NCI-H1105 (cell line): ENCODE results near the gene EBI3.
A peak's percentile ranks its signal among the peaks of the same experiment; 100 is the strongest.
"Not testable (repeated sequence)": the region's sequence is repeated elsewhere in the genome, so short reads cannot be mapped to it uniquely, and the experiment has no call there.

Experiments used
- DNase-seq: peaks from one replicate; lab custom pipeline; 2025; lab: John Stamatoyannopoulos, UW

EBI3 gene

GRCh38 chr19:4278419-4279266 lies 49.3 kb downstream of the EBI3 start, which contains the start of gene SHD:
Gene SHD, plus strand, starts transcription at chr19:4279266. Its CDS starts 798 bp downstream, at chr19:4280064.
- DNase-seq: peak; percentile 65

- no peak for DNase-seq
Observed at GRCh38 chr19:4279267-4279529, 49.9 kb downstream of the EBI3 start.

GRCh38 chr19:4279530-4280422 lies 50.5 kb downstream of the EBI3 start:
- DNase-seq: no peak

- no peak for DNase-seq
Observed at GRCh38 chr19:4284176-4284958, 55.0 kb downstream of the EBI3 start.

GRCh38 chr19:4284974-4285373 lies 55.7 kb downstream of the EBI3 start:
- no peak for DNase-seq

- not testable (repeated sequence) for DNase-seq
Observed at GRCh38 chr19:4286141-4286540, 56.8 kb downstream of the EBI3 start.
